Upper lobe of right lung (tissue), 1 donor: ENCODE data around the gene CALB2. TPM values are rescaled to one million over a fixed set of nuclear protein-coding genes. Genes with fewer than 3 reads are reported as not detected.

Source experiments
- ATAC-seq: fragments of 200-7000 bp; cut with Tn5 transposase; one replicate; pipeline ENCODE4 v1.9.1; 2020; ENCODE audit warnings: mild to moderate bottlenecking, moderate library complexity
- DNase-seq: peaks from one replicate; pipeline ENCODE4 v3.0.0-alpha.2; 2020
- H3K27ac ChIP-seq: fragments of 200-600 bp; one replicate; pipeline ENCODE4 v1.8.0; 2022
- H3K27me3 ChIP-seq: fragments of 200-600 bp; one replicate; pipeline ENCODE4 v1.8.0; 2022; ENCODE audit warnings: mild to moderate bottlenecking
- H3K36me3 ChIP-seq: fragments of 200-600 bp; one replicate; pipeline ENCODE4 v1.8.0; 2022
- H3K4me1 ChIP-seq: fragments of 200-600 bp; one replicate; pipeline ENCODE4 v1.8.0; 2022
- H3K4me3 ChIP-seq: fragments of 200-600 bp; one replicate; pipeline ENCODE4 v1.8.0; 2022; ENCODE audit warnings: mild to moderate bottlenecking
- H3K9me3 ChIP-seq: fragments of 200-600 bp; one replicate; pipeline ENCODE4 v1.8.0; 2022
- intact Hi-C: fragments of 100-400 bp; cut with DNase I; formaldehyde crosslinking; loops from one replicate; pipeline ENCODE4 v1.11.0; 2022
- total RNA-seq: library from RNA; stranded (reverse); fragmentation: NEBNext Ultra II Directional; extraction: Animal tissue kit (Norgen Biotek cat#: 25700); gene quantifications from one replicate; pipeline ENCODE4 v1.2.1, GENCODE V29; 2021
- TF ChIP-seq, protein P1 (sequence below): fragments of 200-600 bp; IDR thresholded peaks from one replicate; pipeline ENCODE4 v1.8.0; 2022; ENCODE audit warnings: antibody characterized with exemption
- donor health status: DM: no; HTN: yes; CAD: no; lungs with severe emphysema.

CALB2 gene
- total RNA-seq, 1 donor from 2014 or later: 4.6 TPM

DNA sequence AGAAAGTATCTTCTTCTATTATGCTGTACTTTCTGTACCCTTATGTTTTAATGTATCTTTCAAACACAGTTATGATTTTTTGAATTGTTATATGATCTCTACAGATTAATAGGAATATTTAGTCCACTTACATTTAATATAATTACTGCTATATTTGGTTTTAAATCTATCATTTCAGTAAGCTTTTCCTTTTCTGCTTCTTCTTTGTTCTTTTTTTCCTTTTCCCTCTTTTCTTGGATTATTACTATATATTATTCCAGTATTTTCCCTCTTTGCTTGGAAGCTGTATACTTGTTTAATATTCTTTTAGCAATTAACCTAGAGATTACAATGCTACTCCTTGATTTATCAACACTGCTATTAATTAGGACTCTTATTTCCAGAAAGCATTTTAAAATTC is 69.9 kb downstream of the CALB2 start:
- TF ChIP-seq, protein P1, sequence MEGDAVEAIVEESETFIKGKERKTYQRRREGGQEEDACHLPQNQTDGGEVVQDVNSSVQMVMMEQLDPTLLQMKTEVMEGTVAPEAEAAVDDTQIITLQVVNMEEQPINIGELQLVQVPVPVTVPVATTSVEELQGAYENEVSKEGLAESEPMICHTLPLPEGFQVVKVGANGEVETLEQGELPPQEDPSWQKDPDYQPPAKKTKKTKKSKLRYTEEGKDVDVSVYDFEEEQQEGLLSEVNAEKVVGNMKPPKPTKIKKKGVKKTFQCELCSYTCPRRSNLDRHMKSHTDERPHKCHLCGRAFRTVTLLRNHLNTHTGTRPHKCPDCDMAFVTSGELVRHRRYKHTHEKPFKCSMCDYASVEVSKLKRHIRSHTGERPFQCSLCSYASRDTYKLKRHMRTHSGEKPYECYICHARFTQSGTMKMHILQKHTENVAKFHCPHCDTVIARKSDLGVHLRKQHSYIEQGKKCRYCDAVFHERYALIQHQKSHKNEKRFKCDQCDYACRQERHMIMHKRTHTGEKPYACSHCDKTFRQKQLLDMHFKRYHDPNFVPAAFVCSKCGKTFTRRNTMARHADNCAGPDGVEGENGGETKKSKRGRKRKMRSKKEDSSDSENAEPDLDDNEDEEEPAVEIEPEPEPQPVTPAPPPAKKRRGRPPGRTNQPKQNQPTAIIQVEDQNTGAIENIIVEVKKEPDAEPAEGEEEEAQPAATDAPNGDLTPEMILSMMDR: no peak
- peaks cover 26% of the 10 kb centered on the region for H3K27me3 ChIP-seq
- intact Hi-C loops: no loop called here
- no peak overlapping the region for H3K27ac ChIP-seq
- no peaks in the 10 kb centered on the region for H3K4me1 ChIP-seq
- no peak for ATAC-seq
- no peaks in the 10 kb centered on the region for H3K36me3 ChIP-seq
- DNase-seq: no peak
- no peak overlapping the region for H3K4me3 ChIP-seq
- H3K9me3 ChIP-seq: no peaks in the 10 kb centered on the region

DNA sequence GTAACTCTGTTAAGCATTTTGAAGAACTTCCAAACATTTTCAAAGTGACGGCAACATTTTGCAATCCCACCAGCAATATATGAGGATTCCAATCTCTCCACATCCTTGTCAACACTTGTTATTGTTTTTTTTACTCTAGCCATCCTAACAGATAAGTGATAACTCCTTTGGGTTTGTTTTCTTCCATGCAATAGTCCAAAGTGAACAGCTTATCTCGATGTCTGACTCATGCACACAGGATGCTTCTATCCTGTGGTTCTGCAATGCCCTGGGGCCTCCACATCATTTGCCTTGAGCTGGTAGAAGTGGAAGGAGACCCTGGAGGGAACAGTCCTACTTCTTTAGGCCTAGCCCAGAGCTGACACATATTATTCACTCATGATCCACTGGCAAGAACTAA is 70.4 kb downstream of the CALB2 start:
- intact Hi-C loops: no loop called here
- DNase-seq (no peak), ATAC-seq (no peak)
- peaks cover 22% of the 10 kb centered on the region for H3K27me3 ChIP-seq
- H3K9me3 ChIP-seq: no peaks in the 10 kb centered on the region
- TF ChIP-seq, protein P1: no peak
- H3K36me3 ChIP-seq: no peaks in the 10 kb centered on the region
- no peaks in the 10 kb centered on the region for H3K4me1 ChIP-seq
- H3K4me3 ChIP-seq: no peak overlapping the region
- H3K27ac ChIP-seq: no peak overlapping the region

DNA sequence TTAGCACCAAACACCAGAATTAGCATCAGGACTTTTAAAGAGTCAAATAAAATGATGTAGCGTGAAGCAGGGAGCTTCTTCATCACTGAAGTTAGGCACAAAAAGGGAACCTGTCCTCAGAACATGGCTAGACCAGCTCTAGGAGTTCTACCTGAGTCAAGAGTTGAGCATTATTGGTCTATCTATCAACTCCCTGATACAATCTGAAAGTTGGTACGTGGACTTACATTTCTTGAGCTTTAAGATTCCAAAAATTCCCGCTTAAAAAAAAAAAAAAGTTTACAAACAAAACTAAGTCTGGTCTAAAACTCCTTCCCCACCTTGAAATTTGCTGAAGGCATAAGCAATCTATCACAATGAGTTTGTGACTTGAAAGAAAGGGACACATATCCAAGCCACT is 71.1 kb downstream of the CALB2 start:
- Histone ChIP-seq H3K36me3 (no peaks in the 10 kb centered on the region), H3K9me3 (no peaks in the 10 kb centered on the region), H3K27ac (no peak overlapping the region), H3K27me3 (peaks cover 22% of the 10 kb centered on the region), H3K4me1 (no peaks in the 10 kb centered on the region), H3K4me3 (no peak overlapping the region)
- intact Hi-C loops: no loop called here
- TF ChIP-seq, protein P1: no peak
- ATAC-seq: no peak
- no peak for DNase-seq

DNA sequence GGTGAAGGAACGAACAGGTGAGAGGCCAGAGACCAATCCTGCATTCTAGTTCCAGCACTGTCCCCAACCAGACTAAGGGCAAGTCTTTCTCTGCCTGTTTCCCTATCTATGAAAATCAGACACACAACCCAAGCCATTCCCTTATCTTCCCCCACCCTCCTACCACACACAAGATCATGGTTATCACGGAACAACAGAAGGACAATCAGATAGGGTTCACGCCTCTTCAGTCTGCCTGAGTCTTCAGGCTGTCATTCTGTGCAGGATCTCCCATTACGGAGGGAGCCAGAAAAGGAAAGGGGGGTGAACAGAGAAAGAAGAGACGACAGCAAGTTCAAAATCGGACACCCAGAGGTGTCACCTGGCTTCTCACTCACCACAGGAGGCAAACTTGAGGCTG is 72.2 kb downstream of the CALB2 start:
- ATAC-seq (no peak), DNase-seq (peak; percentile 6)
- Histone ChIP-seq H3K27me3 (peaks cover 16% of the 10 kb centered on the region), H3K27ac (no peak overlapping the region), H3K4me3 (no peak overlapping the region), H3K4me1 (no peaks in the 10 kb centered on the region), H3K36me3 (no peaks in the 10 kb centered on the region), H3K9me3 (no peaks in the 10 kb centered on the region)
- intact Hi-C loops: no loop called here
- TF ChIP-seq, protein P1: no peak

DNA sequence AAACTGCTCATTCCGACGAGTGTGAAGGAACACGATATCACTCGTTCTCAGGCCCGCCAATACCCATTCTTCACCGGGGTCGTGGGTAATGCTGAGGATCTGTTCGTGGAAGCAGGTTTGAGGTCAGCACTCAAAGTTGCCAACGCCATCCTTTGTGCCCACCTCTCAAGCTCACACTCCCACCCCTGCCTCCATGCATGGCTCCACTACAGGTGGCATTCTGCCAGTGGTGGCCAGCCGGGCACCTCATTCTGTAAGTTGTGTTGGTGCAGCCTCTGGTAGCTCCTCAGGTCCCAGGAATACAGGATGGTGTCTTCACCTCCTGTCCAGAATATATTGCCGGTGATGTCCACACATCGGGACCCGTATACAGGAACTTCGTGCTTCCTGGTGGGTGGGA is 72.7 kb downstream of the CALB2 start:
- Histone ChIP-seq H3K36me3 (no peaks in the 10 kb centered on the region), H3K27me3 (peaks cover 11% of the 10 kb centered on the region), H3K9me3 (no peaks in the 10 kb centered on the region), H3K4me3 (no peak overlapping the region), H3K27ac (no peak overlapping the region), H3K4me1 (no peaks in the 10 kb centered on the region)
- TF ChIP-seq, protein P1: no peak
- intact Hi-C loops: no loop called here
- no peak for ATAC-seq
- DNase-seq: no peak

DNA sequence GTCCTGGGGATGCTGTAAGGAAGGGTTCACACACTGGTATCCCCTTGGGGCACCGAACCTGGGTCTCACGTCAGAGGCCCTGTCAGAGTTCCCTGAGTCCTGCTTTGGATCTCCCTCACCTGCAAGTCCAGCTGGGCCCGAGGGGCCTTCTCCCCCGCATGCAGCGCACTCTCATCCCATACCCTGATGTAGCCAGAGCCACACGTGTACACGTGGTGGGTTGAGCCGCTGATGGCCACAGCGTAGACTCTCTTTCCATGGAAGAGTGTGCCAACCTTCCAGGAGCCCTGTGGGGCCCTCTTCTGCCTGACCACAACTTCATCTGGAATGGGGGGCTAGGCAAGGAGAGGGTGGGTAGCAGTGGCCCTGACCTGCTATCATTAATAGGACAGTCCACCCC is 73.5 kb downstream of the CALB2 start:
- H3K4me3 ChIP-seq: no peak overlapping the region
- no peak overlapping the region for H3K27ac ChIP-seq
- peaks cover 10% of the 10 kb centered on the region for H3K27me3 ChIP-seq
- H3K36me3 ChIP-seq: no peaks in the 10 kb centered on the region
- intact Hi-C loops: no loop called here
- TF ChIP-seq, protein P1: no peak
- ATAC-seq (peak; percentile 10), DNase-seq (no peak)
- no peaks in the 10 kb centered on the region for H3K4me1 ChIP-seq
- no peaks in the 10 kb centered on the region for H3K9me3 ChIP-seq
